Neuronal stem cell (in vitro differentiated cells): Measurements from ENCODE around the gene COL25A1.

Experiments used
- DNase-seq: peaks from one replicate; pipeline ENCODE4 v3.0.0-alpha.2; 2013; ENCODE audit warnings: low spot score
- H2AFZ ChIP-seq: one replicate; pipeline ENCODE4 v1.6.1; 2013; ENCODE audit warnings: mild to moderate bottlenecking, low read length, inconsistent platforms
- H2AK5ac ChIP-seq: 2 replicates; pipeline ENCODE4 v1.6.1; 2013; ENCODE audit warnings: low read depth, mild to moderate bottlenecking, inconsistent platforms, low read length, moderate library complexity, mixed read lengths
- H2BK120ac ChIP-seq: 2 replicates; pipeline ENCODE4 v1.6.1; 2013; ENCODE audit warnings: low read depth, mild to moderate bottlenecking, inconsistent platforms, low read length, moderate library complexity, mixed read lengths
- H2BK12ac ChIP-seq: one replicate; pipeline ENCODE4 v1.6.1; 2013; ENCODE audit warnings: low read length, inconsistent platforms
- H2BK15ac ChIP-seq: 2 replicates; pipeline ENCODE4 v1.6.1; 2013; ENCODE audit warnings: mild to moderate bottlenecking, low read length, inconsistent platforms, mixed read lengths
- H2BK5ac ChIP-seq: one replicate; pipeline ENCODE4 v1.6.1; 2013; ENCODE audit warnings: inconsistent platforms, mild to moderate bottlenecking, low read length, moderate library complexity
- H3K14ac ChIP-seq: one replicate; pipeline ENCODE4 v1.6.1; 2013; ENCODE audit warnings: low read length, inconsistent platforms
- H3K18ac ChIP-seq: 2 replicates; pipeline ENCODE4 v1.6.1; 2013; ENCODE audit warnings: low read length, inconsistent platforms
- H3K23ac ChIP-seq: 2 replicates; pipeline ENCODE4 v1.6.1; 2013; ENCODE audit warnings: low read depth, mild to moderate bottlenecking, mixed read lengths, low read length, inconsistent platforms; ENCODE audit not compliant: poor library complexity
- H3K27ac ChIP-seq: replicated peaks from 3 replicates; pipeline ENCODE4 v1.5.1; 2013; ENCODE audit warnings: low read length, inconsistent platforms
- H3K27me3 ChIP-seq, 3 experiments: 2 replicates each; pipeline ENCODE4 v1.6.1; 2013; ENCODE audit warnings: low read length in 3 of 3, mild to moderate bottlenecking in 2 of 3, inconsistent platforms in 1 of 3, low read depth in 1 of 3, mixed read lengths in 1 of 3, moderate library complexity in 1 of 3; ENCODE audit not compliant: control insufficient read depth in 3 of 3, insufficient read depth in 3 of 3
- H3K36me3 ChIP-seq, 2 donors: replicated peaks in 1 of 2; 2 replicates each; pipeline ENCODE4 v1.6.1; 2013; ENCODE audit warnings: low read length in 2 of 2; ENCODE audit not compliant: control insufficient read depth in 2 of 2, insufficient read depth in 2 of 2
- H3K4ac ChIP-seq: 2 replicates; pipeline ENCODE4 v1.6.1; 2013; ENCODE audit warnings: inconsistent platforms, mild to moderate bottlenecking, low read length, moderate library complexity
- H3K4me1 ChIP-seq, 2 donors: 1 replicate in 1 of 2; 2 replicates in 1 of 2; pipeline ENCODE4 v1.6.1; 2013; ENCODE audit warnings: low read length in 2 of 2, low read depth in 1 of 2; ENCODE audit not compliant: control insufficient read depth in 2 of 2, insufficient read depth in 1 of 2
- H3K4me2 ChIP-seq: one replicate; pipeline ENCODE4 v1.6.1; 2013; ENCODE audit warnings: mild to moderate bottlenecking, low read length, inconsistent platforms; ENCODE audit not compliant: insufficient read depth, poor library complexity, severe bottlenecking
- H3K4me3 ChIP-seq, 2 donors: 2 replicates each; pipeline ENCODE4 v1.5.1; 2013; ENCODE audit warnings: low read length in 2 of 2, mild to moderate bottlenecking in 2 of 2, inconsistent platforms in 1 of 2, moderate library complexity in 1 of 2
- H3K79me1 ChIP-seq: one replicate; pipeline ENCODE4 v1.6.1; 2013; ENCODE audit warnings: low read depth, mild to moderate bottlenecking, inconsistent platforms, low read length, moderate library complexity
- H3K9ac ChIP-seq: one replicate; pipeline ENCODE4 v1.6.1; 2013; ENCODE audit warnings: mild to moderate bottlenecking, low read depth, low read length, inconsistent platforms; ENCODE audit not compliant: poor library complexity
- H3K9me3 ChIP-seq, 2 donors: replicated peaks in 1 of 2; 2 replicates each; pipeline versions ENCODE3 to v1.6.1; 2013; ENCODE audit warnings: low read length in 2 of 2, mild to moderate bottlenecking in 2 of 2, inconsistent platforms in 1 of 2, low read depth in 1 of 2, mixed read lengths in 1 of 2, moderate library complexity in 1 of 2; ENCODE audit not compliant: control insufficient read depth in 2 of 2, insufficient read depth in 1 of 2
- H4K8ac ChIP-seq: one replicate; pipeline ENCODE4 v1.6.1; 2013; ENCODE audit warnings: low read depth, mild to moderate bottlenecking, inconsistent platforms, low read length, moderate library complexity
- H4K91ac ChIP-seq: one replicate; pipeline ENCODE4 v1.6.1; 2013; ENCODE audit warnings: low read length, low read depth, mild to moderate bottlenecking, inconsistent platforms; ENCODE audit not compliant: poor library complexity
- WGBS, 2 donors: extraction: QIAGEN DNeasy Blood & Tissue Kit; methylation state at CpG; one replicate each; pipeline ENCODE4 v1.1.7; 2013; ENCODE audit warnings: missing lambda C conversion rate in 2 of 2, mixed read lengths in 1 of 2; ENCODE audit not compliant: insufficient read length in 2 of 2, insufficient replicate concordance in 1 of 2; ENCODE audit errors: extremely low coverage in 2 of 2; 5-methylcytosine and 5-hydroxymethylcytosine counted together

Gene COL25A1

GRCh38 chr4:109182696-109183095, 119.8 kb downstream of the COL25A1 start:
- H3K4me2 ChIP-seq = peak overlapping the region; percentile 19
- WGBS, 2 donors = no CpG with 5 or more reads among the region's 3 CpGs
- H3K14ac ChIP-seq = no peak overlapping the region
- H3K4me1 ChIP-seq = peaks cover 0 to 6% of the 10 kb centered on the region in 2 donors
- H3K4ac ChIP-seq = no peak overlapping the region
- no peak overlapping the region for H4K8ac ChIP-seq
- no peak overlapping the region for H3K18ac ChIP-seq
- no peak overlapping the region for H3K27ac ChIP-seq
- H3K9me3 ChIP-seq = peaks cover 0 to 2% of the 10 kb centered on the region in 2 donors
- no peak overlapping the region for H2BK15ac ChIP-seq
- no peak overlapping the region for H2BK120ac ChIP-seq
- H2BK12ac ChIP-seq = no peak overlapping the region
- no peak overlapping the region for H4K91ac ChIP-seq
- H2AK5ac ChIP-seq = no peak overlapping the region
- H3K9ac ChIP-seq = no peak overlapping the region
- H2BK5ac ChIP-seq = no peak overlapping the region
- H3K4me3 ChIP-seq = no peak overlapping the region
- no peak for DNase-seq
- no peak overlapping the region for H3K23ac ChIP-seq
- H2AFZ ChIP-seq = no peak overlapping the region
- H3K79me1 ChIP-seq = no peaks in the 10 kb centered on the region
- no peaks in the 10 kb centered on the region for H3K27me3 ChIP-seq
- H3K36me3 ChIP-seq = no peaks in the 10 kb centered on the region

- no peak overlapping the region for H2AK5ac ChIP-seq
- H2BK12ac ChIP-seq = no peak overlapping the region
- no peak overlapping the region for H3K4ac ChIP-seq
- no peak overlapping the region for H4K8ac ChIP-seq
- H3K27me3 ChIP-seq = no peaks in the 10 kb centered on the region
- no CpG with 5 or more reads among the region's 3 CpGs for WGBS, 2 donors
- no peak overlapping the region for H2BK5ac ChIP-seq
- no peaks in the 10 kb centered on the region for H3K36me3 ChIP-seq
- H3K4me3 ChIP-seq = no peak overlapping the region
- no peaks in the 10 kb centered on the region for H3K79me1 ChIP-seq
- H3K18ac ChIP-seq = no peak overlapping the region
- no peak overlapping the region for H2BK15ac ChIP-seq
- H3K4me2 ChIP-seq = no peak overlapping the region
- no peak overlapping the region for H3K23ac ChIP-seq
- no peak overlapping the region for H4K91ac ChIP-seq
- no peaks in the 10 kb centered on the region for H3K9me3 ChIP-seq
- no peak overlapping the region for H2BK120ac ChIP-seq
- no peak for DNase-seq
- H3K14ac ChIP-seq = no peak overlapping the region
- no peak overlapping the region for H3K9ac ChIP-seq
- H2AFZ ChIP-seq = no peak overlapping the region
- H3K27ac ChIP-seq = no peak overlapping the region
- H3K4me1 ChIP-seq = peaks cover 0 to 8% of the 10 kb centered on the region in 2 donors
Observed at GRCh38 chr4:109179061-109179460, 123.4 kb downstream of the COL25A1 start.

- no peak overlapping the region for H2AFZ ChIP-seq
- no peak overlapping the region for H2AK5ac ChIP-seq
- no peak overlapping the region for H3K14ac ChIP-seq
- H3K4ac ChIP-seq = no peak overlapping the region
- H3K36me3 ChIP-seq = no peaks in the 10 kb centered on the region
- H3K4me3 ChIP-seq = no peak overlapping the region
- H3K4me2 ChIP-seq = no peak overlapping the region
- no peak overlapping the region for H3K9ac ChIP-seq
- DNase-seq = no peak
- no peaks in the 10 kb centered on the region for H3K27me3 ChIP-seq
- peaks cover 0 to 5% of the 10 kb centered on the region in 2 donors for H3K4me1 ChIP-seq
- no peak overlapping the region for H2BK12ac ChIP-seq
- no peaks in the 10 kb centered on the region for H3K9me3 ChIP-seq
- no peak overlapping the region for H3K23ac ChIP-seq
- no peak overlapping the region for H2BK5ac ChIP-seq
- H3K79me1 ChIP-seq = no peaks in the 10 kb centered on the region
- no peak overlapping the region for H4K8ac ChIP-seq
- no peak overlapping the region for H2BK120ac ChIP-seq
- no peak overlapping the region for H2BK15ac ChIP-seq
- H3K18ac ChIP-seq = no peak overlapping the region
- H3K27ac ChIP-seq = no peak overlapping the region
- H4K91ac ChIP-seq = no peak overlapping the region
- no CpG with 5 or more reads among the region's 6 CpGs for WGBS, 2 donors
Observed at GRCh38 chr4:109177096-109177810, 125.2 kb downstream of the COL25A1 start.

GRCh38 chr4:109174224-109174953, 128.1 kb downstream of the COL25A1 start:
- Histone ChIP-seq H3K36me3 (no peaks in the 10 kb centered on the region), H3K4me2 (no peak overlapping the region), H3K27ac (no peak overlapping the region), H2BK120ac (no peak overlapping the region), H3K18ac (no peak overlapping the region), H3K4me3 (no peak overlapping the region), H3K9ac (no peak overlapping the region), H3K4ac (no peak overlapping the region), H3K9me3 (no peaks in the 10 kb centered on the region), H3K4me1 (peaks cover 0 to 5% of the 10 kb centered on the region in 2 donors), H2AK5ac (no peak overlapping the region), H4K91ac (no peak overlapping the region), H2BK12ac (no peak overlapping the region), H4K8ac (no peak overlapping the region), H2AFZ (no peak overlapping the region), H2BK15ac (no peak overlapping the region), H3K27me3 (peaks cover 0 to 5% (median 0%) of the 10 kb centered on the region in 3 experiments), H2BK5ac (no peak overlapping the region), H3K79me1 (no peaks in the 10 kb centered on the region), H3K23ac (no peak overlapping the region), H3K14ac (no peak overlapping the region)
- DNase-seq = no peak
- WGBS, 2 donors = no CpG with 5 or more reads among the region's 5 CpGs
